Mesothelial cell of epicardium (in vitro differentiated cells): ENCODE measurements around the gene SAMD4B. TPM values are rescaled to one million over a fixed set of nuclear protein-coding genes. Genes with fewer than 3 reads are reported as not detected.
"Not testable (repeated sequence)": the region's sequence is repeated elsewhere in the genome, so short reads cannot be mapped to it uniquely, and the experiment has no call there.

Experiments
- DNase-seq, 2 experiments: peaks; one replicate each; pipeline ENCODE4 v3.0.0; 2021; ENCODE audit warnings: low spot score in 2 of 2; ENCODE audit not compliant: unreplicated experiment in 2 of 2
- H3K27ac Mint-ChIP-seq: 2 replicates; pipeline ENCODE4 v1.8.0; 2021; ENCODE audit warnings: mixed read lengths
- H3K27me3 Mint-ChIP-seq: 2 replicates; pipeline ENCODE4 v1.8.0; 2021; ENCODE audit warnings: low read depth, mixed read lengths
- H3K36me3 Mint-ChIP-seq: 2 replicates; pipeline ENCODE4 v1.8.0; 2021; ENCODE audit warnings: mixed read lengths
- H3K4me1 Mint-ChIP-seq: 2 replicates; pipeline ENCODE4 v1.8.0; 2021; ENCODE audit warnings: mixed read lengths
- H3K4me3 Mint-ChIP-seq: 2 replicates; pipeline ENCODE4 v1.8.0; 2021; ENCODE audit warnings: mild to moderate bottlenecking, moderate library complexity, mixed read lengths
- H3K9me3 Mint-ChIP-seq: 2 replicates; pipeline ENCODE4 v1.8.0; 2021; ENCODE audit warnings: mixed read lengths
- CTCF ChIP-seq: fragments of 200-600 bp; sonication (generic); IDR thresholded peaks from one replicate; pipeline ENCODE4 v1.5.0; 2021; ENCODE audit warnings: antibody characterized with exemption; ENCODE audit not compliant: unreplicated experiment
- total RNA-seq: library from RNA; stranded (reverse); gene quantifications from 3 replicates; pipeline ENCODE4 v1.2.1, GENCODE V29; 2021

SAMD4B gene
- total RNA-seq, 1 donor from 2014 or later = 128 TPM

GRCh38 chr19:39333507-39333906 is 8.7 kb upstream of the SAMD4B start:
- no peak overlapping the region for H3K4me3 Mint-ChIP-seq
- no peak overlapping the region for H3K27ac Mint-ChIP-seq
- H3K36me3 Mint-ChIP-seq = no peaks in the 10 kb centered on the region
- no peak for TF ChIP-seq CTCF
- H3K27me3 Mint-ChIP-seq = peaks cover 2% of the 10 kb centered on the region
- H3K9me3 Mint-ChIP-seq = no peaks in the 10 kb centered on the region
- H3K4me1 Mint-ChIP-seq = no peaks in the 10 kb centered on the region
- no peak for DNase-seq

DNA sequence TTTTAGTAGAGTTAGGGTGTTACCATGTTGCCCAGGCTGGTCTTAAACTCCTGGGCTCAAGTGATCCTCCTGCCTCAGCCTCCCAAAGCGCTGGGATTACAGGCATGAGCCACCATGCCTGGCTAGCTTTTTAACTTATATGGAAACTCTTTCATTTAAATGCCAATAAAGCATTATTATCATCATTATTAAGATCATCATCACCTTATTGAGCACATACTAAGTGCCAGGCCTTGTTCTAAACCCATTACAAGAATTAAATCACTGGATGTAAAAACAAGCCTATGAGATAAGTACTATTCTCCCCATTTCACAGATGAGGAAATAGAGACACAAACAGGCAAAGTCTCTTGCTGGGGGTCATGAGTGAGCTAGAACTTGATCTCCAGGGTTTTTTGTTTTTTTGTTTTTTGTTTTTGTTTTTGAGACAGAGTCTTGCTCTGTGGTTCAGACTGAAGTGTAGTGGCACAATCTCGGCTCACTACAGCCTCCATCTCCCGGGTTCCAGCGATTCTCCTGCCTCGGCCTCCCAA is 7.7 kb upstream of the SAMD4B start:
- Mint-ChIP-seq H3K4me1 (no peaks in the 10 kb centered on the region), H3K27ac (no peak overlapping the region), H3K4me3 (no peak overlapping the region), H3K36me3 (no peaks in the 10 kb centered on the region), H3K27me3 (no peaks in the 10 kb centered on the region), H3K9me3 (no peaks in the 10 kb centered on the region)
- no peak for TF ChIP-seq CTCF
- no peak for DNase-seq

DNA sequence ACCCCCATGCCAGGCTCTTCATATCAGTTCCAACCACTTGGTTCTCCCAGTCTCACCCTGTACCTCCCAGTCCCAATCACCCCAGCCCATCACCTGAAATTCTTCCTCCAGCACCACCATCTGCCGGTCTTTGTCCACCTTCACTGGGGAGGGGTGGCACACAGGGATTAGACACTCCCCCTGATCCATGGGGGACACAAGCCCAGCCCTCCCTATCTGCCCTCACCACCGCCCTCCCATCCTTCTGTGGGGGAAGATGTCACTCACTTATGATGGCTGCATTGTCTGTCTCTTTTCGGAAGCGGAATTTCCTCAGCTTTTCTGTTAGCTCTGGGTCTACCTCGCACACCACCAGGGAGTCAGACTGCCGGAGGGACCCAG is 7.1 kb upstream of the SAMD4B start:
- TF ChIP-seq CTCF = no peak
- Mint-ChIP-seq H3K9me3 (no peaks in the 10 kb centered on the region), H3K27me3 (no peaks in the 10 kb centered on the region), H3K4me3 (no peak overlapping the region), H3K4me1 (no peaks in the 10 kb centered on the region), H3K36me3 (no peaks in the 10 kb centered on the region), H3K27ac (no peak overlapping the region)
- DNase-seq = no peak

- DNase-seq = no peak
- Mint-ChIP-seq H3K4me3 (no peak overlapping the region), H3K27me3 (no peaks in the 10 kb centered on the region), H3K36me3 (no peaks in the 10 kb centered on the region), H3K27ac (no peak overlapping the region), H3K4me1 (peaks cover 9% of the 10 kb centered on the region), H3K9me3 (no peaks in the 10 kb centered on the region)
- TF ChIP-seq CTCF = no peak
Measured at GRCh38 chr19:39336483-39336882, 5.7 kb upstream of the SAMD4B start.

DNA sequence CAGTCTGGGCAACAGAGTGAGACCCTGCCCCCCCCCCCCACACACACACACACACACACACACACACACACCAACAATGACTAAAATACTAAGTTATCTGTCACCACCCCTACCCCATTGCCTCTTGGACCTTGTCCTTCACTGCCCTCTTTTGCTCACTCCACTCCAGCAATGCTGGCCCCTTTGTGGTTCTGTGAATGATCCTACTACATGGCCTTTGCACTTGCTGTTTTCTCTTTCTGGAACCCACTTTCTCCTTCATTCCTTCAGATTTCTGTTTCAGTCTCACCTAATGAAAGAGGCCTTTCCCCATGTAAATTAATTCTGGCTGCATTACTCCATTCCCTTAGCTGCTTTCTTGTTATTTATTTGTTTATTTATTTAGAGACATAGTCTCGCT is 2.5 kb upstream of the SAMD4B start:
- Mint-ChIP-seq H3K36me3 (no peaks in the 10 kb centered on the region), H3K27ac (no peak overlapping the region), H3K4me3 (no peak overlapping the region), H3K4me1 (peaks cover 28% of the 10 kb centered on the region), H3K9me3 (no peaks in the 10 kb centered on the region), H3K27me3 (no peaks in the 10 kb centered on the region)
- no peak for TF ChIP-seq CTCF
- DNase-seq = no peak

DNA sequence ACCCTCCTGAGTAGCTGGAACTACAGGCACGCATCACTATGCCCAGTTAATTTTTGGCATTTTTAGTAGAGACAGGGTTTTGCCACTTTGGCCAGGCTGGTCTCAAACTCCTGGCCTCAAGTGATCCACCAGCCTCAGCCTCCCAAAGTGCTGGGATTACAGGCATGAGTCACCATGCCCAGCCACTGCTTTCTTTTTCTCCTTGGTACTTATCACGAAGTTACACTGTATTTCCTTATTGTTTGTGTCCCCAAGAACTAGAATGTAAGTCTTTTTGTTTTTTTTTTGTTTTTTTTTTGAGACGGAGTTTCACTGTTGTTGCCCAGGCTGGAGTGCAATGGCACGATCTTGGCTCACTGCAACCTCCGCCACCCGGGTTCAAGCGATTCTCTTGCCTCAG is 2.1 kb upstream of the SAMD4B start:
- not testable (repeated sequence) for H3K36me3 Mint-ChIP-seq, H3K27me3 Mint-ChIP-seq, H3K9me3 Mint-ChIP-seq, DNase-seq
- peaks cover 31% of the 10 kb centered on the region for H3K4me1 Mint-ChIP-seq
- peak overlapping the region; percentile 87 for H3K4me3 Mint-ChIP-seq
- peak overlapping the region; percentile 93 for H3K27ac Mint-ChIP-seq
